Measurements from ENCODE around the gene TFDP1.

TFDP1 gene

GRCh38 chr13:113665597-113666328 lies 81.2 kb downstream of the TFDP1 start:
- DNase-seq (ENCODE audit: low read depth in 2 of 2) = no peak

- DNase-seq (ENCODE audit: low read depth in 2 of 2) = no peak
These were observed 81.7 kb downstream of the TFDP1 start for GRCh38 chr13:113666329-113666670.

- DNase-seq (ENCODE audit: low read depth in 2 of 2) = no peak
These were observed 82.6 kb downstream of the TFDP1 start, which contains the start of gene GRK1 for GRCh38 chr13:113666951-113667701. GRK1 (plus strand) TSS chr13:113667219; CDS start chr13:113667387, 168 bp downstream.

- no peak for DNase-seq (ENCODE audit: low read depth in 2 of 2)
These were observed 83.4 kb downstream of the TFDP1 start for GRCh38 chr13:113667771-113668490.

- no peak for DNase-seq (ENCODE audit: low read depth in 2 of 2)
These were observed 84.0 kb downstream of the TFDP1 start for GRCh38 chr13:113668491-113668971.

- DNase-seq (ENCODE audit: low read depth in 2 of 2) = no peak
These were observed 84.7 kb downstream of the TFDP1 start for GRCh38 chr13:113669231-113669754.

GRCh38 chr13:113669755-113670341 lies 85.3 kb downstream of the TFDP1 start:
- no peak for DNase-seq (ENCODE audit: low read depth in 2 of 2)

GRCh38 chr13:113670541-113670940 lies 86.0 kb downstream of the TFDP1 start:
- DNase-seq (ENCODE audit: low read depth in 2 of 2) = no peak

- no peak for DNase-seq (ENCODE audit: low read depth in 2 of 2)
These were observed 86.8 kb downstream of the TFDP1 start for GRCh38 chr13:113671066-113672001.

GRCh38 chr13:113672002-113672651 lies 87.6 kb downstream of the TFDP1 start:
- no peak for DNase-seq (ENCODE audit: low read depth in 2 of 2)
